Activated CD8-positive, alpha-beta memory T cell treated with anti-CD3 and anti-CD28 coated beads for 4 hours (primary cell): ENCODE results near the gene ZNF385B.
"Not testable (repeated sequence)": the region's sequence is repeated elsewhere in the genome, so short reads cannot be mapped to it uniquely, and the experiment has no call there.

Experiments
- DNase-seq, 2 donors: peaks; one replicate each; pipeline ENCODE4 v3.0.0-alpha.2; 2020; ENCODE audit warnings: low read depth in 2 of 2

ZNF385B gene

DNA sequence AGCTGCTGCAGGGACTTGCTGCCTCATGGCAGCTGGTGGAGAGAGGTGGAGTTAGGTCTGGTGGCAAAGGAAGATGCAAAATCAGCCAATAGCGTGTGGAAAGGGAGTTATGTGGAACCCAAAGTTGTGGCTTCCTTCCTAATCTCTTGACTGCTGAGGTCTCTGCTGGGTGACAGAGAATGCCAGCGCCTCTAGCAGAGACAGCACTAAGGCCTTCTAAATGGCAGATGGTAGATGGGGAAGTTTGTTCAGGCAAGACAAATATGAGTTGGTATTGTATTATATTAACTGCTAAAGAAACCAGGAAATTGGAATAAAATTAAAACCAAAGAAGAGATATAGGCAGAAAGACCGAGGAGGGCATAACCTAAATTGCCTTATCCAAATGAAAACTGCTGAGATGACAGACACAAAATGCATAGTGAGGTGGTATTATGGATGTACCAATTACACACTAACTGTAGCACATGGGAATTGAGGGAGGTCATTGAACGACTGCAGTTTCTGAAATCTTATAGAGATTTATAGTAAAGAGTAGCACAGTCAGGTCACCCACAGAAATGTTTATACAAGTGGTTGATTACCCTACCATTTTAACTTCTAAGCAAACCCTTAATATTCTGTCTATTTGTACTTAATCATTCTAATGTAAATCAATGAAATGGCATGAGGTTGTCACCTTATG is 350.2 kb downstream of the ZNF385B start:
- DNase-seq, result no peak

DNA sequence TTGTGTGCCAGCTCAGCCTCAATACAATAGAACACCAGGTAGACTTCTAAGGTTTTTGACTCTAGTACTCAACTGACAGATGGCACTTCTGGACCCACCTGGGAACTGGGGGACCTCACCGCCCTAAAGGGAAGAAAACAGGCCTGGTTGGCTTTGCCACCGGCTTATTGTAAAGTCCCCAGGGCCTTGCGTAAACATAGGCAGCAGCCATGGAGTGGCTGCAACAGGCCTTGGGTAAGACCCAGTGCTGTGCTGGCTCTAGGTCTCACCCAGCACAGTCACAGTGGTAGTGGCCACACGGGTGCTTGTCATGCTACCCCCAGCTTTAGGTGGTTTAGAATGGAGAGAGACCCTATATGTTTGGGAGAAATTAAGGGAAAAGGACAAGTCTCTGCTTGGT is 366.1 kb downstream of the ZNF385B start:
- no peak for DNase-seq

DNA sequence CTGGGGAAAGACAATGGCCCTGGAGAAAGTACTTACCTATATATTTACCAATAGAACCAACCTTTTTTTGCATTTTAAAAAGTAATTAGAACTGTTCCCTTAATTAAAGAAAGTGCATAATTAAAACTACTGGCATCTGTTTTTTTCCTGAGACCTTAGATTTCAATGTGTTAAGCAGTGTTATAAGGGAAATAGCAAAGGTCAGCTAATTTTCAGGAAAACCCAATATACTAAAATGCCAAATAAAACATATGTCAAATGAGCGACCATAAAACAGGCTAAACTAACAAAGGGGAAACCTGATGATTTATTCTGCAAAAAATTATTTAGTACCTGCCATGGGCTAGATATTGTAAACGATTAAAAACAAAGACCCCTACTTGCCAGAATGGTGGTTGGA is 372.8 kb downstream of the ZNF385B start:
- no peak for DNase-seq

DNA sequence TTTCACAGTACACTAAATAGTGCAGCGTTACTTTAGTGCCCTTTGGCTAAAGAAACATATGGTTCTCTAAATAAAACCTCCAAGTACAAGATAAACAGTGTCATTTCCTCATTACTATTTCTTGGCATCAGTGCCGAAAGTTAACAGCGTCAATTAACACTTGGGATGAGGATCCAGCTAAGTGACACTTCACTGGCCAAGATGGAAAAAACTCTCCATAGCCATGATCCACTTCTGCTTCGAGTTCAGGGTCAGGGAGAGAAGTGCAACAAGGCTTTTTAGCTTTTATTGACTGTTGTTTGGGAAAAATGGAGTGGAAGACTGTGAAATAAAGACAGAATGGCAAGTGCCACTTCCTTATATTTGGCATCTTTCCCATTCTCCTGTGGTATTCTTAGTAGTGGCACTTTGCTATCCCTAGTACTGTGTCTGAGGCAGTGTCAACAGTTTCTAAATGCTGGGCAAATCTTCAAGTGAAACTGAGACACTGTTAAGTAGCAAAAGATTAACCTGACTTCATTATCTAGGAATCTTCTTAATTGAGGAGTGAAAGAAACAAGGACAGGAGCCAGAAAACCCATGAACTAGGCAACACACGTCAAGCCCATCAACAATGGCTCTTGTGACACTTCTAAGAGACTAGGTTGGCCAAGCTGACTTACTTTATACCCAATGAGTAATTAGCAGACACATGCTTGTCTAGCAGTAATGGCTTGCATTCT is 374.2 kb downstream of the ZNF385B start:
- no peak for DNase-seq

DNA sequence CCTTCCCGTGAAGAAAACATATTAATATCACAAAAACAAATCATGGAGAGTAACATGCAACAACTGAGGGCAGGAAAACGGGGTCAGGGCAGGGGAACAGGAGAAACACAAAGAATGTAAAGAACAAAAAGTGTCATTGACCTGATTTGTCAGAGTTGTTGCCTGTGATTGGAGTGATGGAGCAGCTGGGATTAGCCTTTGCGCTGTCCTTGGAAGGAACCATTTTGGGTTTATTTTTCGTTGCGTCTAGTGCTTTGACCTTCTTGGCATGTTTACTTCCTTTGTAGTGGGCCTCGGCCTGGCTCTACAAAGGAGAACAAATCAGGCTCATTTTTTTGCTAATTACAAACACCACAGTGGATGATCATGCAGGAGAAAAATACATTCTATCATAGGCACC is 378.3 kb downstream of the ZNF385B start:
- no peak for DNase-seq

DNA sequence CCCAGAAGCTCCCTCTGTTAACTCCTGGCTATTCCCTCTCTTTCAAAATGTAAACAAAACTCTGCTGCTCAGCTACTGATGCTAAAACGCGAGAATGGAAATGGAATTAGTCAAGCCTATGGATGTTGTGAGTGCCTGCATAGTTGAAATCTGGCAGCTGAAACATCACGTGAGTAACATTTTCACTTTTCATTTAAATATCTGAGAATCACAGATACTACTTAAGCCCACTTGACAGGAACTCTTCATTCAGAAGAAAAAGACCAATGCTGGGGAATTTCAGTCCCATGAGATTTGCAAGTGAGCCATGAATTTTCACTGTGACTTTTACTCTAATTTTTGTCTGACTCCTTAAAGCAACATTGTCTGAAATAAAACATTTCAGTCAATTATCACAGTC is 381.5 kb downstream of the ZNF385B start:
- no peak for DNase-seq

DNA sequence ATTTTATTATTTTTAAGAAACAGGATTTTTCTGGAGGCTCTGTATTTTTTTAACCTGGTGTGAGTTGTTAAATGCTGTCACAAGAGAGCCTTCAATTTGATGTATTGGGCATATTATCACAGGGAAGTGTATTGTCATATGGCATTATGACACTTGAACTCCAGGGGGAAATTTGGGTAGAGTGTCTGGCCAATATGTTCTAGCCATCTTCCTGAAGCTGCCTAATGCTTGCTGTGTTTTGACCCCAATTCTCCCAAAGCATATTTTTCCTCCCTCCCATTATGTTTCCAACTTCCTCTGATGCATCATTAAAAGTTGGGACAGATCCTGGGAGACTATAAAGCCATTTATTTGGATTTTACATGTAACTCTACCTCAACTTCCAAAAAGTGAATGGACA is 382.6 kb downstream of the ZNF385B start:
- DNase-seq, result no peak

DNA sequence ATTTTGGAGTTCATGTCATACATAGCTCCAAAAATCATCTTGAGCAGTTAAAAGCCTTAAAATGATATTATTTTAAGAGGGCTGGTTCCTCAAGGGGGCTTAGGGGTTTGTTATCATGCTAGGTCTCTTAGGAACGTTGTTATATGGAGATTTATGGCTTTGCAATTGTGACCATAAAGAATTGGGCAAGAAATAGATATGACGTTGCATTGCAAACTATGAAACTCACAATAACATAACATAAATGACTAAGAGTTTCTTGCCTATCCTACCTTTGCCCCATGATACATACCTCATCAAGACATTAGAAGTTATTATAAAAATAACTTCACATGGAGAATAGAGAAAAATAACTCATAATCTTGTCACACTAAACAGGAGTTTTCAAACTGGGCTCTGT is 390.4 kb downstream of the ZNF385B start:
- DNase-seq, result no peak

DNA sequence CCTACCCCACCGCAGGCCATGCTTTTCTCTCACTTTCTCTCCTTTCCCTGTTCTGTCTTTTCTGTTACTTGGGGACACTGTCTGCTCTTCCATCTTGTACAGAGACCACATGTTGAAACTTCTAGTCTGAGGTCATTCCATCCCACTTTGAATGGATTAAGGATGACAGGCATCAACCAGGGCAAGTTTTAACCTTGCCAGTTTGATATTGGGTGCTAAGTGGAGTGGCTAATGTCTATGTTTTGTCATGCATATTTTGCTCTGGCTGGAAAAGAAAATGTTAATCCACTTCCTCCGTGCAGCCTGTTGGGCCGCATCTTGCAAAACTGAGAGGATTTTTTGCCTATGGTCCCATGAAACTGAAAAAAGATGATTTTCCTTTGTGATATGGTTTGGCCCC is 391.3 kb downstream of the ZNF385B start:
- DNase-seq, result no peak

DNA sequence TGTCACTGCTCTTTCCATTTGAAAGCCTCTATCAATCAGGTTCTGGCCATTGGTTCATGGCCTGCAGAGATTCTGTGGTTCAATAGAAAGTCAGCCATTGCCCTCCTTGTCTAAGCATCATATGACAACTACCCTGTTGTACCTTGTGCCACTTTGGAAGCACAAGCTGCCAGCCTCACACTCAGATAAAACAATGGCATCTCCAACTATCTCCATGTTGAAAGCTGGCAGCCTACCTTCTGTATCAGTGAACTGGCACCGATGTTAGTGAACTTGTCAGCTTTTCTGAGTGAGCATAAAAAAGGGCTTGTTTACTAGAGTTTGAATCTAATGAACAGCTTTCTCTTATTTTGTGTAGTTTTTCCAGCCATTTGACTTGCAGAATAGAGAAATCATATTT is 393.5 kb downstream of the ZNF385B start:
- DNase-seq, result no peak

DNA sequence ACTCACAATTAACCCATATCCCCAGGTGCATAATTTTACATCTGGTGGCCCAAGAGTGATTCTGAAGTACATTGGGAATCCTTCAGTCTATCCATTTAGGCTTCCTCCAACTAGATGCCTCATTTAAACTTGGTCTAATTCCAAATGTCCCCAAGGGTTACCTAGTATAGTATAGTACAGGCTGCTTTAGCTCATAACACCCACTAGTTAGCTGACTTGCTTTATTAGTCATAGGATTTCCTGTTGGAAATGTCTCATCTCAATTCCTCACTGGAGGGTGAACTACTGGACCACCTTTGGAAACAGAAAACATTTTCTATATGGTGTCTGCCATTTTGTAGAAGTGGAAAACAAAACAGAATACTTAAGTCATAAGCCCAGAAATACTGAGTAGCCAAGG is 394.3 kb downstream of the ZNF385B start:
- no peak for DNase-seq

DNA sequence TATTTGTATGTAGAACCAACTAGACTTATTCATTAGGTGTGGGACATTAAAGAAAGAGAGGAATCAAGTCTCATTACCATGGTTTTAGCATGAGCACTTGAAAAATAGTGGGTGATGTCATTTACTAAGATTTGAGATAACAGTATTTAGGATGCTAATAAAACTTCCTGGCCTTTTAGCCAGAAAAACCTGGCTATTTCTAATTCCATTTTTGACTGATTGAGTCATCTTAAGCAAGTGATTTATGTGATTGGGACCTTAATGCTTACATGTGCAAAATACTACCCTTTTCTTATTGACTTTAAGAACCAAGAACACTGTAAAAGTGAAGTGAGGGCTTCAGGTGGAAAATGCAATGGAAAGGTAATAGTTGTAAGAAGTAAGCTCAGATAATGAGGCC is 400.0 kb downstream of the ZNF385B start:
- DNase-seq, result no peak

DNA sequence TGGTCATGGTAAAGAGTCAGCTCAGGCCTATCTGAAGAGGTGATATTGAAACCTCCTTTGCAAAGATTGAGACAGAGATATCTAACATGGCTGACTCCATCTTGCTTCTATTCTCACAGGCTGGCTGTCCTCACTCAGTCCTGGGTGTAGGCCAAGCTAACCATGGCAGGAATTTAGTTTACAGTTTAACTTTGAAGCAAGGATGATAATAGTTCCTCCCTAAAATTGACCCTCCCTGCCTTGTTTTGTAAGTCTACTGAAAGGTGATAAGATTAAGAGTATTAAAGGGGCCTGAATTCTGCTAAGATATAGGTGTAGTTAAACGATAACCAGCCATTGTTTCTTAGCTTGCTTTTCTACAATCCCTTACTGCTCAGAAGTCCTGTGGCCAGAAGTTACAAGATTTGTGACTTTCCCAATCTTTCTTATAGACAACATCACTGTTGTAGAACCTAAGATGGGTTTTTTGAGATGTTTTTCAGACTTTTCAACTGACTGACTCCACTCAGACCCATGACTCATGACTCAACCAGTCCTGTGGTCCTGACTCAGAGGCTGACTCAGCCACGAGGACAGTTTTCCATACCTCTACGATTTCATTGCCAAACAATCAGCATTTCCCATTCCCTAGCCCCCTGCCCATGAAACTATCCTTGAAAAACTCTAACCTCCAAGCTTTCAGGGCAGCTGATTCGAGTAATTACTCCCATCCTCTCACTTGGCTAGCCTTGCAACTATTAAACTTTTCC is 401.1 kb downstream of the ZNF385B start:
- DNase-seq, result no peak

DNA sequence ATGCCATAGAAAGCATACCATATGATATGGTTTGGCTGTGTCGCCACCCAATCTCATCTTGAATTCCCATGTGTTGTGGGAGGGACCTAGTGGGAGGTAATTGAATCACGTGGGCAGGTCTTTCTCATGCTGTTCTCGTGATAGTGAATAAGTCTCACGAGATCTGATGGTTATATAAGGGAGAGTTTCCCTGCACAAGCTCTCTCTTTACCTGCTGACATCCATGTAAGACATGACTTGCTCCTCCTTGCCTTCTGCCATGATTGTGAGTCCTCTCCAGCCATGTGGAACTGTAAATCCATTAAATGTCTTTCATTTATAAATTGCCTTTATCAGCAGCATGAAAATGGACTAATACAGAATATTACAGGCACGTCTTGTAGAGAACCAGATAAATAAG is 403.3 kb downstream of the ZNF385B start:
- not testable (repeated sequence) for DNase-seq

DNA sequence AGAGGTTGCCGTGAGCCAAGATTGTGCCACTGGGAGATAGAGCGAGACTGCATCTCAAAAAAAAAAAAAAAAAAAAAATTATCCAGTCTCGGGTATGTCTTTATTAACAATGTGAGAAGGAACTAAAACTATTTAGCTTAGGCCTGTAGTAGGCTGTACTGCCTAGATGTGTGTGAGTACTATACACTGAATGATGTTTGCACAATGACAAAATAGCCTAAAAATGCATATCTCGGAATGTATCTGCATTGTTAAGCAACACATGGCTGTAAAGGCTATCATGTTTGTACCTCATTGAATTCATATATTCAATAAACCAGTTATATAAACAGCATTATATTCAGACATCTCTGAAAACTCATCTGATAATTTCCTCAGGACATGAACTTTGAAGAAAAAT is 405.6 kb downstream of the ZNF385B start:
- DNase-seq, result no peak

DNA sequence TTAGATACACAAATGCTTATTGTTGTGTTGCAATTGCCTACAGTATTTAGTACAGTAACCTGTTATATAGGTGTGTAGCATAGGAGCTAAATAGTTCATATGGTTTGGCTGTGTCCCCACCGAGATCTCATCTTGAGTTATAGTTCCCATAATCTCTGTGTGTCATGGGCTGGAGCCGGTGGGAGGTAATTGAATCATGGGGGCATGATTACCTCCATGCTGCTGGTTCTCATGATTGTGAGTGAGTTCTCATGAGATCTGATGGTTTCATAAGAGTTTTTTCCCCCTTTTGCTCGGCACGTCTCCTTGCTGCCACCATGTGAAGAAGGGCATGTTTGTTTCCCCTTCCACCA is 406.3 kb downstream of the ZNF385B start:
- DNase-seq, result no peak

DNA sequence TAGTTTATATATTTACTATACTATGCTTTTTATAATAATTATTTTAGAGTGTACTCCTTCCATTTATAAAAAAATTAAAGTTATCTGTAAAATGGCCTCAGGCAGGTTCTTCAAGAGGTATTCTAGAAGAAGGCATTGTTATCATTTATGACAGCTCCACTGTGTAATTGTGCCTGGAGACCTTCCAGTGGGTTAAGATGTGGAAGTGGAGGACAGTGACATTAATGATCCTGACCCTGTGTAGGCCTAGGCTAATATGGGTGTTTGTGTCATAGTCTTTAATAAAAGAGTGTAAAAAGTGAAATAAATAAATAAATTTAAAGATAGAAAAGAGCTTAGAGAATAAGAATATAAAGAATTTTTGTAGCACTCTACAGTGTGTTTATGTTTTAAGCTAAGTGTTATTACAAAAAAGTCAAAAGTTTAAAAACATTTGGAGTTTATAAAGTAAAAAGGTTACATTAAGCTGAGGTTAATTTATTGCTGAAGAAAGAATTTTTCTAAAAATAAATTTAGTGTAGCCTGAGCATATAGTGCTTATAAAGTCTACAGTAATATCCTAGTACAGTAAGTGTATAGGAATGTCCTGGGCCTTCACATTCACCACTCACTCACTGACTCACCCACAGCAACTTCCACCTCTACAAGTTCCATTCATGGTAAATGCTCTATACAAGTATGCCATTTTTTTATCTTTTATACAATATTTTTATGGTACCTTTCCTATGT is 406.8 kb downstream of the ZNF385B start:
- DNase-seq, result no peak

DNA sequence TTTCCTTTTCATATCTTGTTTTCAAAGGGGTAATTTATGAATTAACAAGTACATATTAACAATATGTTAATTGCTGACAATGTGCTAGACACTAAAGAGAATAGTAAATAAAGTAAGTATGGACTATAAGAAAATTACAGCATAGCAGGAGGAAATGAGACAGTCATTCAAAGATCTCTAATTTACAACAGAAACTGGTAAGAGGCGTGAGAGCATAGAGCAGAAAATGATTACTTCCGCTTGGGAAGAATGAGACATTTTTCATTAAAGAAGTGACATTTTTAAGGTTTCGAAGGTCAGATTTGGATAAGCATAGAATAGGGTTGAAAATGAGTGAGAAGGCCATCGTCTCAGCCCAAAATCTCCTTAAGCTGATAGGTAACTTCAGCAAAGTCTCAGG is 412.4 kb downstream of the ZNF385B start:
- no peak for DNase-seq

DNA sequence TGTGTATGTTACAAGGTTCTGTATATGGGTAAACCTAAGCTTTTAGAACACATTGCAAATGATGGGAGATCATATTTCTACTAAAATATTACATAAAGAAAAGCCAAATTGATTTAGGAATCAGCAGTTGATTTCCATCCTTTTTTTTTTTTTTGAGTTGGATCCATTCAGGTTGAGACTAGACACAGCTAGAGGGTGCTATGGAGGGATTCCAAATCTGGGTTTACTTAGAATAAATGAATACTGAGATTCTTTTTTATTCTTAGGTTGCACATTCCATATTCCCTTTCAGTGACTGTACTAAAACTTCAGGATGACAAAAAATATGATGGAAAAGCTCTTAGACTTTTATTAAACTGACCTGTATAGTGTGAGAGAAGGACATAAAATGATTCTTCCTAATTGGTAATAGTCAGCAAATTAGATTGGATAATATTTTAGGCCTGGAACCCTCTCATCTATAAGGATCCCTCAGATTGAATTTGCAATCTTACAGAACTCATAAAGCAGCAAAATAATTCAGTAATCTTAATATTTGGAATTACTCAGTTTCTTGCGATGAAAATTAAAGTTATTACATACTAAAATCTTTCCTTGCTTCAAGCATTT is 413.5 kb downstream of the ZNF385B start:
- no peak for DNase-seq

DNA sequence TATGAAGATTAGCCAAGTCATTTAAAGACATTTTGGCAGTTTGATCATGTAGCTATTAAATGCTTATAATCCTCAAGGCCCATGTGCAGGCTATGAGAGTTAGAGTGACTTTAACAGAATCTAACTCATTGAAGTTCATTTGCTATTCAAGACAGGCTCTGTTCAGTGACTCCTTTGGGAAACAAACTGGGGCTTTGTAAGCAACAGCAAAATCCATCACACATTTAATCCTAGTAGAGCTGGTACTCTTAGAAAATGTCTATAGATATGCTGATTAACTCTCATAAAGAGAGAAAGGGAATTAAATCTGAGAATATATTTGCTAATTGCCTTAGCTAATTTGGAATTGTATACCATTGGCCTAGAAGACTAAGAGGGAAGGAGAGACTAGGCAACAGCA is 414.0 kb downstream of the ZNF385B start:
- no peak for DNase-seq

DNA sequence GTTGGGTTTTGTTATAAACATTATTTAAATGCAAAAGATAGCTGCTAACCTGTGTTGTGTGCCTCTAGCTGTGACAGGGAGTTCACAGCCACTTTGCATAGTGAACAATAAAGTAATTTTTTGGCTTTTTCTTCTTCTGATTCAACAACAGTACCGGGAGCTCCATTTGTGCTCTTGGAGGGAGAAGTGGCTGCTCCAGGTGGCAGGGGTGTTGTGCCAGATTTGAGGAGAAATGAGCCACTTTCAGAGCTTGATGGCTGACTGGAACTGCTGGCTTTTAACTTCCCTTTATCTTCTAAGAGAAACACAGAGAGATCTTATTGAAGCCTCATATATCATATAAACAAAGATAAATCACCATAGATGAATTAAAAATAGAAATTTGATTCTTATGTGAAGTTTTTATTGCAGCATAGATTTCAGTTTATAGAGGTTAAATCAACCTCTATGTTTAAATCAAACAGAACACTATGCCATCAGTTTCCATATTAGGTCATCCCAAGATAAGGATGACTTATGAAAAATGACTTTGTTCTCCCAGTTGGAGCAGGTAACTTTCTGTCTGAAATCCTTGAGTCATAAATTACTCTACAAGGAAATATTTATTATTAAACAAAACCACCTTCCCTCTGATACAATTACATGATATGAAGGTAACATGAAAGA is 414.8 kb downstream of the ZNF385B start:
- DNase-seq, result no peak
